Measurements from ENCODE around the gene ACSL3. TPM values are rescaled to one million over a fixed set of nuclear protein-coding genes. Genes with fewer than 3 reads are reported as not detected.
"Not testable (repeated sequence)": the region's sequence is repeated elsewhere in the genome, so short reads cannot be mapped to it uniquely, and the experiment has no call there.

The ACSL3 gene
- total RNA-seq, 1 donor from 2014 or later = 48.9 TPM

DNA sequence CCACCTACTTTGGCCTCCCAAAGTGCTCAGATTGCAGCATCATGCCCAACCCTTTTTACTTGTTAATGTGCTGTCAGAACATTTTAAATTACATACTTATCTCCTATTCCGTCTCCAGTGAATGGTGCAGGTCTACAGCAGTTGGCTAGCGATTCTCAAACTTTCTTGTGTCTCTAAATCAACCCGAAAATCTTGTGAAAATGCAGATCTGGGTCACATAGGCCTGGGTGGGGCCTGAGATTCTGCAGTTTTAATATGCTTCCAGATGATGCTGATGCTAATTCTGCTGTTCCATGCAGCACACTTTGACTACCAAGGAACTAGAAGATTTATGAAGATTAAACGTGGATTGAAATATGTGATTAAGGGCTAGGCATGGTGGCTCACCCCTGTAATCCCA is 14.8 kb upstream of the ACSL3 start:
- TF ChIP-seq, protein P1, sequence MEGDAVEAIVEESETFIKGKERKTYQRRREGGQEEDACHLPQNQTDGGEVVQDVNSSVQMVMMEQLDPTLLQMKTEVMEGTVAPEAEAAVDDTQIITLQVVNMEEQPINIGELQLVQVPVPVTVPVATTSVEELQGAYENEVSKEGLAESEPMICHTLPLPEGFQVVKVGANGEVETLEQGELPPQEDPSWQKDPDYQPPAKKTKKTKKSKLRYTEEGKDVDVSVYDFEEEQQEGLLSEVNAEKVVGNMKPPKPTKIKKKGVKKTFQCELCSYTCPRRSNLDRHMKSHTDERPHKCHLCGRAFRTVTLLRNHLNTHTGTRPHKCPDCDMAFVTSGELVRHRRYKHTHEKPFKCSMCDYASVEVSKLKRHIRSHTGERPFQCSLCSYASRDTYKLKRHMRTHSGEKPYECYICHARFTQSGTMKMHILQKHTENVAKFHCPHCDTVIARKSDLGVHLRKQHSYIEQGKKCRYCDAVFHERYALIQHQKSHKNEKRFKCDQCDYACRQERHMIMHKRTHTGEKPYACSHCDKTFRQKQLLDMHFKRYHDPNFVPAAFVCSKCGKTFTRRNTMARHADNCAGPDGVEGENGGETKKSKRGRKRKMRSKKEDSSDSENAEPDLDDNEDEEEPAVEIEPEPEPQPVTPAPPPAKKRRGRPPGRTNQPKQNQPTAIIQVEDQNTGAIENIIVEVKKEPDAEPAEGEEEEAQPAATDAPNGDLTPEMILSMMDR (IDR thresholded peaks at IDR 0.05) = no peak
- Histone ChIP-seq H3K27ac (no peak overlapping the region), H3K4me3 (no peak overlapping the region), H3K36me3 (no peaks in the 10 kb centered on the region), H3K4me1 (peaks cover 0 to 4% of the 10 kb centered on the region in 2 donors), H3K9me3 (no peaks in the 10 kb centered on the region), H3K27me3 (no peaks in the 10 kb centered on the region)
- no peak for DNase-seq (ENCODE audit: low spot score in 2 of 2)
- intact Hi-C loops (cut with DNase I) = no loop called here

DNA sequence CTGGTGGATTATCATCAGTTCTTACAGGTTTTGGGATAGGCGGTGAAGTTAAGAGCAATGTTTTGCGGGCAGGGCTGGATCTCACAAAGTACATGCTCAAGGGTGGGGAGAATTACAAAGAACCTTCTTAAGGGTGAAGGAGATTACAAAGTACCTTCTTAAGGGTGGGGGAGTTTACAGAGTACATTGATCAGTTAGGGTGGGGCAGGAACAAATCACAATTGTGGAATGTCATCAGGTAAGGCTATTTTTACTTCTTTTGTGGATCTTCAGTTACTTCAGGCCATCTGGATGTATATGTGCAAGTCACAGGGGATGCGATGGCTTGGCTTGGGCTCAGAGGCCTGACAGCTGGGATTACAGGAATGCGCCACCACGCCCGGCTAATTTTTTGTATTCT is 12.8 kb upstream of the ACSL3 start:
- intact Hi-C loops (cut with DNase I); DNase-seq (ENCODE audit: low spot score in 2 of 2); H3K27ac ChIP-seq; H3K27me3 ChIP-seq; H3K36me3 ChIP-seq; H3K4me3 ChIP-seq; H3K4me1 ChIP-seq; H3K9me3 ChIP-seq: not testable (repeated sequence)

DNA sequence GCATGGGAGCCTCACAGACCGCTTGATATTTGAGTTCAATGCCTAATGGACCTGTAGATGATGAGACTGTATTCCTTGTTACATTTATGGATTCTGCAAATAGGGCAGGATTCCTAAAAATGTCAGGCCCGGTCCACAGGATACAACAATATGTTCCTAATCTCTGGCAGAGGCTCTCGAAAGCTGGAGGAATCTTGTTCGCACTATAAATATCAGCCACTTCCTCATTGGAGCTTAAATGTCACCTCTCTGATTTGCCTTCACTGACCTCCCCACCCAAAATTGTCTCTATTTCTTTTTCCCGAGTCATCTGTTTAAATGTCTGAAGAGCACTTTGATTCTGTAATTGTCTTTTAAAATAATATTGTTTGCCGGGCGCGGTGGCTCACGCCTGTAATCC is 12.0 kb upstream of the ACSL3 start:
- no peak overlapping the region for H3K27ac ChIP-seq
- H3K9me3 ChIP-seq = no peaks in the 10 kb centered on the region
- peaks cover 0 to 4% of the 10 kb centered on the region in 2 donors for H3K4me1 ChIP-seq
- no peaks in the 10 kb centered on the region for H3K27me3 ChIP-seq
- no peak overlapping the region for H3K4me3 ChIP-seq
- TF ChIP-seq, protein P1 (IDR thresholded peaks at IDR 0.05) = no peak
- no peaks in the 10 kb centered on the region for H3K36me3 ChIP-seq
- DNase-seq (ENCODE audit: low spot score in 2 of 2) = no peak
- intact Hi-C loops (cut with DNase I) = no loop called here

DNA sequence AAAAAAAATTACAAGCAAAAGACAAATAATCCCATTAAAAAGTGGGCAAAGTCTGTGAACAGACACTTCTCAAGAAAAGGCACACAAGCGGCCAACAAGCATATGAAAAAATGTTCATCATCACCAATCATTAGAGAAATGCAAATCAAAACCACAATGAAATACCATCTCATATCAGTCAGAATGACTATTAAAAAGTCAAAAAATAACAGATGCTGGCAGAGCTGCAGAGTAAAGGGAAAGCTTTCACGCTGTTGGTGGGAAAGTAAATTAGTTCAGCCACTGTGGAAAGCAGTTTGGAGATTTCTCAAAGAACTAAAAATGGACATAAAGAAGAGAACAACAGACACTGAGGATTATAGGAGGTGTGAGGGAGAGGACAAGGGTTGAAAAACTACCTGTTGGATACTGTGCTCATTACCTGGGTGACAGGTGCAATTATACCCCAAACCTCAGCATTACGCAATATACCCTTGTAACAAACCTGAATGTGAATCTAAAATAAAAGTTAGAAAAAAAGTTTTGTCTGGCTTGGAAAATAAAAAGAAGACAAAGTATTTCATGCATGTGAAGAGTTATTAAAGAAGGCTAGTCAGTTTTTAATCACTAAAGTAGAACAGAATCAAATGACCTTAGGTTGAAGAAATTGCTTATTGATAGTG is 8.7 kb upstream of the ACSL3 start:
- no peak for DNase-seq (ENCODE audit: low spot score in 2 of 2)
- TF ChIP-seq, protein P1 (IDR thresholded peaks at IDR 0.05) = no peak
- H3K36me3 ChIP-seq = no peaks in the 10 kb centered on the region
- H3K9me3 ChIP-seq = no peaks in the 10 kb centered on the region
- no peak overlapping the region for H3K4me3 ChIP-seq
- intact Hi-C loops (cut with DNase I) = no loop called here
- H3K27me3 ChIP-seq = no peaks in the 10 kb centered on the region
- no peaks in the 10 kb centered on the region for H3K4me1 ChIP-seq
- H3K27ac ChIP-seq = no peak overlapping the region

DNA sequence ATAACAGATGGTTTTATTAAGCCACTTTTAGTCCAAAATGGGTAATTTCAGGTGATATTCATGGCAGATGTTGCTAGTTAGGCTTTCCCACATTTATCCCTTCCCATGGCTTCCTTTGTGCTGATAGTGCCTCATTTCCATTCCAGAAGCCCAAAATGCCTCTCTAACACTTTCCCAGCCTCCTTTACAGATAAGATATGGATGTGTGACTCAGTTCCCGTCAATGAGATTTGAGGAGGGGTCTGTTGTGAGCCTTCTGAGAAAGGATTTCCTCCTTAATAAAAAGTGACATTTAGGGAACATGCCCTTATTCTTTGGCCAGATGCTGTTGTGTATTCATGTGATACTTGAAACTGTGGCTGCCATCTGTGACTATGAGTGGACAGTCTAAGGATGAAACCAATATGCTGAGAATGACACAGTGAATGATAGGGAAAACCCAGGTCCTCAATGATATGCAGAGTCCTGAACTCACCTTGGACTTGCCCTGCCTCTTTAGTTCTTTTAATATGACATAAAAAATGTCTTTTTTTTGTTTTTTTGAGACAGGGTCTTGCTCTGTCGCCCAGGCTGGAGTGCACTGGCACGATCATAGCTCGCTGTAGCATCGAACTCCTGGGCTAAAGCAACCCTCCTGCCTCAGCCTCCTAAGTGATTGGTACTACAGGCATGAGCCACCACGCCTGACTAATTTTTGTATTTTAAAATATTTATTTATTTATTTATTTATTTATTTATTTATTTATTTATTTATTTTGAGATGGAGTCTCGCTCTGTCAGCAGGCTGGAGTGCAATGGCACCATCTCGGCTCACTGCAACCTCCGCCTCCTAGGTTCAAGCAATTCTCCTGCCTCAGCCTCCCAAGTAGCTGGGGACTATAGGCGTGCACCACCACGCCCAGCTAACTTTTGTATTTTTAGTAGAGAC is 5.8 kb upstream of the ACSL3 start:
- no peaks in the 10 kb centered on the region for H3K36me3 ChIP-seq
- no peaks in the 10 kb centered on the region for H3K27me3 ChIP-seq
- H3K9me3 ChIP-seq = no peaks in the 10 kb centered on the region
- H3K27ac ChIP-seq = no peak overlapping the region
- H3K4me1 ChIP-seq = peaks cover 0 to 5% of the 10 kb centered on the region in 2 donors
- intact Hi-C loops (cut with DNase I) = no loop called here
- TF ChIP-seq, protein P1 (IDR thresholded peaks at IDR 0.05) = no peak
- H3K4me3 ChIP-seq = no peak overlapping the region
- DNase-seq (ENCODE audit: low spot score in 2 of 2) = no peak

Data from ascending aorta (tissue), 2 donors.